AG04450 (cell line): ENCODE measurements around the gene TNFSF13. TPM values are rescaled to one million over a fixed set of nuclear protein-coding genes. Genes with fewer than 3 reads are reported as not detected.

Source experiments
- CTCF ChIA-PET: fragments of 300-600, 350-600 bp; formaldehyde crosslinking; extraction: SDS; loops from one replicate; lab custom pipeline; 2022; ENCODE audit warnings: antibody characterized with exemption, inconsistent platforms; lab: Charles Lee
- POLR2A ChIA-PET: fragments of 350-600 bp; formaldehyde crosslinking; extraction: SDS; loops from one replicate; lab custom pipeline; 2021; ENCODE audit warnings: antibody characterized with exemption, inconsistent platforms; lab: Yijun Ruan, JAX
- DNase-seq: peaks from one replicate; pipeline ENCODE4 v3.0.0-alpha.2; 2011; ENCODE audit warnings: low read depth, low spot score
- H3K27ac ChIP-seq: one replicate; pipeline ENCODE4 v1.5.1; 2012; ENCODE audit warnings: low read depth, low read length, control low read depth
- H3K27me3 ChIP-seq: one replicate; pipeline ENCODE4 v1.6.0; 2012; ENCODE audit warnings: low read length; ENCODE audit not compliant: control insufficient read depth, insufficient read depth
- H3K4me3 ChIP-seq: 2 replicates; pipeline ENCODE4 v1.5.1; 2011; ENCODE audit warnings: mild to moderate bottlenecking, low read depth, low read length, control low read depth
- H3K9me3 ChIP-seq: 2 replicates; pipeline ENCODE4 v1.5.1; 2012; ENCODE audit warnings: low read length; ENCODE audit not compliant: control insufficient read depth, insufficient read depth
- polyA plus RNA-seq: library from polyadenylated mRNA; depleted of rRNA; stranded (reverse); fragments of >200 nt; gene quantifications from 2 replicates; pipeline ENCODE4 v1.2.3, GENCODE V29; 2011
- TF ChIP-seq, protein P1 (sequence below): IDR thresholded peaks from 2 replicates; pipeline ENCODE4 v1.5.1; 2011; ENCODE audit warnings: low read depth, low read length, control low read depth, inconsistent platforms

The TNFSF13 gene
- polyA plus RNA-seq, 1 experiment = 0.83 TPM

DNA sequence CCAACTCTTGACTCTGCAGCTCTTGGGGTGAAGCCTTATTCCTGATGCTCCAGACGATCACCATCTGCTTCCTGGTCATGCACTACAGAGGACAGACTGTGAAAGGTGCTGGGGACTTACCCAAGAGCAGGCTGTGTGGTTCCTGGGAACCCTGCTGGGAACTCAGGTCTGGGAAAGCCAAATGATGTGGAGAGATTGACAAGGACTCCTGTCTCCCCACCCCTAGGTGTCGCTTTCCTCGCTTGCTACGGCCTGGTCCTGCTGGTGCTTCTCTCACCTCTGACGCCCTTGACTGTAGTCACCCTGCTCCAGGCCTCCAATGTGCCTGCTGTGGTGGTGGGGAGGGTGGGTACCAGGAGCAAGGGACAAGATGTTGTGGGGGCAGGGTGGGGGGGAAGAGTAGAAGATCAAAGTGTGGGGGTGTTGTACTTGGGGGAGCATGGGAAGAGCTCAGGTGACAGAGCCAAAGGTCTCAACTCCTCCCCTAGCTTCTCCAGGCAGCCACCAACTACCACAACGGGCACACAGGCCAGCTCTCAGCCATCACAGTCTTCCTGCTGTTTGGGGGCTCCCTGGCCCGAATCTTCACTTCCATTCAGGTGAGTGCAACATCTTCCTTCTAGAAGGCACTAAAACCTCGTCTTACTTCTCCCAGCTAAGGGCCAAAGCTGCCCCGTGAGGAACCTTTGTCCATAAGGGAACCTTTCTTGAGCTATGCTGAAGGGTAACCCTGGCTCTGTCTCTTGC is 28.3 kb downstream of the TNFSF13 start:
- no peak overlapping the region; the same call in 1 of the 2 replicates for H3K4me3 ChIP-seq
- H3K27ac ChIP-seq = peak overlapping the region; percentile 94
- ChIA-PET POLR2A (interaction anchor here (0.9 to 1.4 kb wide), 5 partner anchors 8 to 100 kb away, joined by 3 to 8 read pairs (median 4); partner anchors contain the start of gene CD68), CTCF (interaction anchor here (0.9 to 2.5 kb wide), 5 partner anchors 13 to 231 kb away, joined by 3 to 10 read pairs (median 5); partner anchors contain the start of genes SENP3, TP53 and WRAP53)
- no peak for DNase-seq
- peaks cover 8% of the 10 kb centered on the region; the same call in 1 of the 2 replicates for H3K9me3 ChIP-seq
- TF ChIP-seq, protein P1, sequence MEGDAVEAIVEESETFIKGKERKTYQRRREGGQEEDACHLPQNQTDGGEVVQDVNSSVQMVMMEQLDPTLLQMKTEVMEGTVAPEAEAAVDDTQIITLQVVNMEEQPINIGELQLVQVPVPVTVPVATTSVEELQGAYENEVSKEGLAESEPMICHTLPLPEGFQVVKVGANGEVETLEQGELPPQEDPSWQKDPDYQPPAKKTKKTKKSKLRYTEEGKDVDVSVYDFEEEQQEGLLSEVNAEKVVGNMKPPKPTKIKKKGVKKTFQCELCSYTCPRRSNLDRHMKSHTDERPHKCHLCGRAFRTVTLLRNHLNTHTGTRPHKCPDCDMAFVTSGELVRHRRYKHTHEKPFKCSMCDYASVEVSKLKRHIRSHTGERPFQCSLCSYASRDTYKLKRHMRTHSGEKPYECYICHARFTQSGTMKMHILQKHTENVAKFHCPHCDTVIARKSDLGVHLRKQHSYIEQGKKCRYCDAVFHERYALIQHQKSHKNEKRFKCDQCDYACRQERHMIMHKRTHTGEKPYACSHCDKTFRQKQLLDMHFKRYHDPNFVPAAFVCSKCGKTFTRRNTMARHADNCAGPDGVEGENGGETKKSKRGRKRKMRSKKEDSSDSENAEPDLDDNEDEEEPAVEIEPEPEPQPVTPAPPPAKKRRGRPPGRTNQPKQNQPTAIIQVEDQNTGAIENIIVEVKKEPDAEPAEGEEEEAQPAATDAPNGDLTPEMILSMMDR = peak; percentile 28; the same call in 1 of the 2 replicates
- no peaks in the 10 kb centered on the region for H3K27me3 ChIP-seq

DNA sequence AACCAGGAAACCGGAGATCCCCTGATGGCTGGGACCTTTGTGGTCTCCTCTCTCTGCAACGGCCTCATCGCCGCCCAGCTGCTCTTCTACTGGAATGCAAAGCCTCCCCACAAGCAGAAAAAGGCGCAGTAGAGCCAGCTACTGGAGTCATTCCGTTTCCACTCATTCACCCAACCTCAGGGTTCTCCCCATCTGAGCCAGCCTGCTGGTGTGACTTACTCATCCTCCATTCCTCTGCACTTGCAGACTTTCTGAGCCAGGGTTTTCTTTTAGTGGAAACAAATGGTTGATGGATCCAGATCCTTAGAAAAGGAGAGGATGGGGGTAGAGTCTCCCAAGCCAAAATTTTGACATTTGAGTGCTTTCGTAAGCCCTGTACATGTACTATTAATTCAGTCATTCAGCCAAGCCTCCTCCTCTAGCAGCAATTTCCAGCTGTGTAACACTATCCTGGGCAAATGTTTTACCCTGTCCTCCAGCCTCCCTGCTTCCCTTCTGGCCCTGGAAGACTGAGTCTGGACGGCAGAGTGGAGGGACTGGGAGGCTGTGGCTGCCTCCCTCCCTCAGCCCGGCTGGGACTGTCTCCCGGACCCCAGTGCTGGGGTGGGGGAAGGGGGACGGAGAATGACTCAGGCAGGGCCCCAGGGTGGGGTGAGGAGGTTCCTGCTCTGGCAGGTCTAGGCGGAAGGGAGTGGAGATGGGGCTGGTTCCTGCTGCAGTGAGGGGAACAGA is 29.0 kb downstream of the TNFSF13 start:
- peak; percentile 91 for DNase-seq
- Histone ChIP-seq H3K4me3 (peak overlapping the region; percentile 17), H3K27ac (peak overlapping the region; percentile 94), H3K27me3 (no peaks in the 10 kb centered on the region), H3K9me3 (peaks cover 8% of the 10 kb centered on the region; the same call in 1 of the 2 replicates)
- POLR2A ChIA-PET = interaction anchor here (0.9 to 1.4 kb wide), 5 partner anchors 8 to 99 kb away, joined by 3 to 8 read pairs (median 4); partner anchors contain the start of gene CD68
- CTCF ChIA-PET = interaction anchor here (0.9 to 2.5 kb wide), 5 partner anchors 13 to 231 kb away, joined by 3 to 10 read pairs (median 5); partner anchors contain the start of genes SENP3, TP53 and WRAP53
- TF ChIP-seq, protein P1 = peak; percentile 26; the same call in 1 of the 2 replicates

- TF ChIP-seq, protein P1 = no peak
- H3K9me3 ChIP-seq = no peaks in the 10 kb centered on the region
- H3K4me3 ChIP-seq = peak overlapping the region; percentile 34
- no peak for DNase-seq
- CTCF ChIA-PET = interaction anchor here (0.6 to 2.4 kb wide), 23 partner anchors 8 to 543 kb away, joined by 3 to 39 read pairs (median 5); partner anchors contain the start of genes CD68, FXR2, NEURL4 and SENP3
- POLR2A ChIA-PET = interaction anchor here (0.9 to 2.8 kb wide), 9 partner anchors 8 to 104 kb away, joined by 3 to 22 read pairs (median 4); partner anchors contain the start of genes CD68, POLR2A, SAT2 and SENP3
- H3K27me3 ChIP-seq = no peaks in the 10 kb centered on the region
- H3K27ac ChIP-seq = peak overlapping the region; percentile 94
Observed at GRCh38 chr17:7588553-7589203, 30.1 kb downstream of the TNFSF13 start.

DNA sequence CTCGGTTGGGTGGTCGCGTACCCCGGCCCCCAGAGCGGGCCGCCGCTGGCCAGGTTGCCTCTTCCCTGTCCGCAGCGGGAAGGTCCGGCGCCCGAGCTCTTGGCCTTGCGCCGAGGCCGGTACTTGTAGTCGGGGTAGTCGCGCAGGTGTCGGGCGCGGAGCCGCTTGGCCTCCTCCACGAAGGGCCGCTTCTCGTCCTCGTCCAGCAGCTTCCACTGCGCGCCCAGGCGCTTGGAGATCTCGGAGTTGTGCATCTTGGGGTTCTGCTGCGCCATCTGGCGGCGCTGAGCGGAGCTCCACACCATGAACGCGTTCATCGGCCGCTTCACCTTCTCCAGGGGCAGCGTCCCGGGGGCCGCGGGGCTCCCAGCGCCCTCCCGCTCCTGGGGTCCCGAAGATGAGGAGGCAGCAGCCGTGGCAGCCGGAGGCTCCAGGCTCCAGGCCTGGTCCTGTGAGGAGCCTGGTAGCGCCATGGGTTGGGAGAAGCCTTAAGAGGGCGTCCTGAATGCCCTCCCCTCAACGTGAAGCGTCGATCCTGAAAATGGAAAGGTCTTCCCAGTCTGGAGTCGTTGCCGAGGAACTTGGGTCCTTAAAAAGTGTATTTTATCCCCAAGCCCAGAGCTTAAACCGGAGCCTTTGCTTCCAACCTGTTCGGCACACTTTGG is 30.8 kb downstream of the TNFSF13 start:
- CTCF ChIA-PET = interaction anchor here (0.5 to 2.4 kb wide), 28 partner anchors 8 to 544 kb away, joined by 3 to 39 read pairs (median 5); partner anchors contain the start of genes CD68, FXR2, NEURL4 and SENP3
- peak overlapping the region; percentile 94 for H3K27ac ChIP-seq

More for the DNA sequence above, 30.8 kb downstream of the TNFSF13 start:
- Histone ChIP-seq H3K27me3 (no peaks in the 10 kb centered on the region), H3K9me3 (no peaks in the 10 kb centered on the region), H3K4me3 (peak overlapping the region; percentile 34)
- POLR2A ChIA-PET = interaction anchor here (0.9 to 2.8 kb wide), 9 partner anchors 8 to 105 kb away, joined by 3 to 22 read pairs (median 4); partner anchors contain the start of genes CD68, POLR2A, SAT2 and SENP3
- TF ChIP-seq, protein P1 = peak; percentile 87
- no peak for DNase-seq
